NCI-H187 (cell line): ENCODE data around the gene UBL7.
"Not testable (repeated sequence)": the region's sequence is repeated elsewhere in the genome, so short reads cannot be mapped to it uniquely, and the experiment has no call there.

Experiments used
- DNase-seq, 2 experiments: peaks; one replicate each; lab custom pipeline; 2025; lab: John Stamatoyannopoulos, UW

Gene UBL7

GRCh38 chr15:74463634-74464033 is 2.7 kb upstream of the UBL7 start:
- no peak for DNase-seq

- no peak for DNase-seq
Measured at GRCh38 chr15:74461847-74462511, 1.0 kb upstream of the UBL7 start.

- DNase-seq = no peak
Measured at GRCh38 chr15:74460298-74460697, 662 bp downstream of the UBL7 start.

- DNase-seq = not testable (repeated sequence)
Measured at GRCh38 chr15:74459798-74460197, 1.2 kb downstream of the UBL7 start.

GRCh38 chr15:74458473-74458872 is 2.5 kb downstream of the UBL7 start:
- DNase-seq = no peak

GRCh38 chr15:74457036-74457435 is 3.9 kb downstream of the UBL7 start:
- not testable (repeated sequence) for DNase-seq

GRCh38 chr15:74454764-74455500 is 6.0 kb downstream of the UBL7 start:
- no peak for DNase-seq

GRCh38 chr15:74453925-74454763 is 6.8 kb downstream of the UBL7 start:
- DNase-seq = no peak

GRCh38 chr15:74451861-74452835 is 8.8 kb downstream of the UBL7 start:
- DNase-seq = peak in 1 of 2 experiments; percentile 21

GRCh38 chr15:74451322-74451721 is 9.6 kb downstream of the UBL7 start:
- no peak for DNase-seq

- no peak for DNase-seq
Measured at GRCh38 chr15:74449643-74450205, 11.2 kb downstream of the UBL7 start.

GRCh38 chr15:74449095-74449494 is 11.9 kb downstream of the UBL7 start:
- DNase-seq = no peak

GRCh38 chr15:74445816-74446763 is 14.9 kb downstream of the UBL7 start:
- DNase-seq = no peak

- no peak for DNase-seq
Measured at GRCh38 chr15:74444106-74445062, 16.6 kb downstream of the UBL7 start.

- DNase-seq = no peak
Measured at GRCh38 chr15:74443100-74443909, 17.7 kb downstream of the UBL7 start.

GRCh38 chr15:74442604-74443003 is 18.4 kb downstream of the UBL7 start:
- no peak for DNase-seq

GRCh38 chr15:74442063-74442462 is 18.9 kb downstream of the UBL7 start:
- no peak for DNase-seq
